ENCODE results near the gene SNX19. TPM values are rescaled to one million over a fixed set of nuclear protein-coding genes. Genes with fewer than 3 reads are reported as not detected.
A peak's percentile ranks its signal among the peaks of the same experiment; 100 is the strongest.

SNX19 gene
- total RNA-seq, 1 donor from 2014 or later = 137 TPM

- Histone ChIP-seq H3K27me3 (no peaks in the 10 kb centered on the region), H3K27ac (peak overlapping the region; percentile 69 to 84), H3K4me1 (peaks cover 3 to 30% of the 10 kb centered on the region in 2 donors), H3K9me3 (no peaks in the 10 kb centered on the region), H3K36me3 (peaks cover 47 to 53% of the 10 kb centered on the region in 2 donors), H3K4me3 (no peak overlapping the region)
- TF ChIP-seq CTCF (IDR thresholded peaks at IDR 0.05) = no peak
- no peak for DNase-seq (ENCODE audit: low spot score in 2 of 2)
- intact Hi-C loops (cut with DNase I) = no loop called here
Measured at GRCh38 chr11:130876931-130877915, 39.1 kb downstream of the SNX19 start.

GRCh38 chr11:130876100-130876499, 40.2 kb downstream of the SNX19 start:
- peaks cover 45 to 53% of the 10 kb centered on the region in 2 donors for H3K36me3 ChIP-seq
- DNase-seq (ENCODE audit: low spot score in 2 of 2) = no peak
- no peaks in the 10 kb centered on the region for H3K27me3 ChIP-seq
- intact Hi-C loops (cut with DNase I) = no loop called here
- H3K4me1 ChIP-seq = peaks cover 9 to 37% of the 10 kb centered on the region in 2 donors
- TF ChIP-seq CTCF (IDR thresholded peaks at IDR 0.05) = no peak
- H3K9me3 ChIP-seq = no peaks in the 10 kb centered on the region
- peak overlapping the region; percentile 69 to 84 for H3K27ac ChIP-seq
- H3K4me3 ChIP-seq = no peak overlapping the region

GRCh38 chr11:130874955-130875531, 41.2 kb downstream of the SNX19 start:
- no peak for DNase-seq (ENCODE audit: low spot score in 2 of 2)
- H3K4me1 ChIP-seq = peaks cover 9 to 36% of the 10 kb centered on the region in 2 donors
- peaks cover 44 to 46% of the 10 kb centered on the region in 2 donors for H3K36me3 ChIP-seq
- H3K4me3 ChIP-seq = no peak overlapping the region
- no peaks in the 10 kb centered on the region for H3K9me3 ChIP-seq
- peak overlapping the region; percentile 84 to 93 for H3K27ac ChIP-seq
- no peaks in the 10 kb centered on the region for H3K27me3 ChIP-seq
- no peak for TF ChIP-seq CTCF (IDR thresholded peaks at IDR 0.05)
- intact Hi-C loops (cut with DNase I) = loop anchor here (2.0 kb wide), 1 partner anchor 16 kb away; no protein-coding TSS in a partner anchor

GRCh38 chr11:130874396-130874795, 41.9 kb downstream of the SNX19 start:
- H3K36me3 ChIP-seq = peaks cover 39% of the 10 kb centered on the region in 2 donors
- no peak for TF ChIP-seq CTCF (IDR thresholded peaks at IDR 0.05)
- intact Hi-C loops (cut with DNase I) = loop anchor here (2.0 kb wide), 1 partner anchor 16 kb away; no protein-coding TSS in a partner anchor
- no peaks in the 10 kb centered on the region for H3K27me3 ChIP-seq
- peak overlapping the region; percentile 84 to 93 for H3K27ac ChIP-seq
- H3K4me3 ChIP-seq = no peak overlapping the region
- H3K4me1 ChIP-seq = peaks cover 9 to 30% of the 10 kb centered on the region in 2 donors
- H3K9me3 ChIP-seq = no peaks in the 10 kb centered on the region
- no peak for DNase-seq (ENCODE audit: low spot score in 2 of 2)

- DNase-seq (ENCODE audit: low spot score in 2 of 2) = no peak
- H3K9me3 ChIP-seq = no peaks in the 10 kb centered on the region
- no peak for TF ChIP-seq CTCF (IDR thresholded peaks at IDR 0.05)
- H3K27ac ChIP-seq = peak overlapping the region; percentile 84 to 93
- H3K36me3 ChIP-seq = peaks cover 33% of the 10 kb centered on the region in 2 donors
- H3K4me3 ChIP-seq = no peak overlapping the region
- intact Hi-C loops (cut with DNase I) = loop anchor here (2.0 kb wide), 1 partner anchor 17 kb away; no protein-coding TSS in a partner anchor
- no peaks in the 10 kb centered on the region for H3K27me3 ChIP-seq
- H3K4me1 ChIP-seq = peaks cover 9 to 30% of the 10 kb centered on the region in 2 donors
Measured at GRCh38 chr11:130873761-130874160, 42.5 kb downstream of the SNX19 start.
